Measurements from ENCODE around the gene SLC22A17.

GRCh38 chr14:23359722-23360447 lies 7.2 kb upstream of the SLC22A17 start:
- TF ChIP-seq EZH2phosphoT487 (IDR thresholded peaks at IDR 0.05; ENCODE audit: borderline replicate concordance) (no peak), POLR2A (IDR thresholded peaks at IDR 0.05; ENCODE audit: borderline replicate concordance, extremely low read depth, insufficient read depth, insufficient read length) (no peak), EZH2 (IDR thresholded peaks at IDR 0.05) (no peak), CTCF (IDR thresholded peaks at IDR 0.05 in 2 of 3, conservative IDR thresholded peaks at IDR 0.05 in 1 of 3; ENCODE audit: borderline replicate concordance in 1 of 3, insufficient read depth in 1 of 3, low read depth in 2 of 3, low read length in 2 of 3) (no peak), SIN3A (IDR thresholded peaks at IDR 0.05; ENCODE audit: low read depth) (no peak), POLR2AphosphoS5 (IDR thresholded peaks at IDR 0.05; ENCODE audit: low read depth, low read length) (no peak), ZFX (IDR thresholded peaks at IDR 0.05) (no peak), RAD21 (IDR thresholded peaks at IDR 0.05; ENCODE audit: low read depth) (no peak), ZNF274 (IDR thresholded peaks at IDR 0.05; ENCODE audit: low read depth, low read length) (no peak), CBX3 (IDR thresholded peaks at IDR 0.05; ENCODE audit: low read depth) (no peak)
- TF ChIP-seq, protein P1, sequence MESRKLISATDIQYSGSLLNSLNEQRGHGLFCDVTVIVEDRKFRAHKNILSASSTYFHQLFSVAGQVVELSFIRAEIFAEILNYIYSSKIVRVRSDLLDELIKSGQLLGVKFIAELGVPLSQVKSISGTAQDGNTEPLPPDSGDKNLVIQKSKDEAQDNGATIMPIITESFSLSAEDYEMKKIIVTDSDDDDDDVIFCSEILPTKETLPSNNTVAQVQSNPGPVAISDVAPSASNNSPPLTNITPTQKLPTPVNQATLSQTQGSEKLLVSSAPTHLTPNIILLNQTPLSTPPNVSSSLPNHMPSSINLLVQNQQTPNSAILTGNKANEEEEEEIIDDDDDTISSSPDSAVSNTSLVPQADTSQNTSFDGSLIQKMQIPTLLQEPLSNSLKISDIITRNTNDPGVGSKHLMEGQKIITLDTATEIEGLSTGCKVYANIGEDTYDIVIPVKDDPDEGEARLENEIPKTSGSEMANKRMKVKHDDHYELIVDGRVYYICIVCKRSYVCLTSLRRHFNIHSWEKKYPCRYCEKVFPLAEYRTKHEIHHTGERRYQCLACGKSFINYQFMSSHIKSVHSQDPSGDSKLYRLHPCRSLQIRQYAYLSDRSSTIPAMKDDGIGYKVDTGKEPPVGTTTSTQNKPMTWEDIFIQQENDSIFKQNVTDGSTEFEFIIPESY (IDR thresholded peaks at IDR 0.05; ENCODE audit: extremely low read depth, insufficient replicate concordance, low read length), result no peak
- TF ChIP-seq, protein P2, sequence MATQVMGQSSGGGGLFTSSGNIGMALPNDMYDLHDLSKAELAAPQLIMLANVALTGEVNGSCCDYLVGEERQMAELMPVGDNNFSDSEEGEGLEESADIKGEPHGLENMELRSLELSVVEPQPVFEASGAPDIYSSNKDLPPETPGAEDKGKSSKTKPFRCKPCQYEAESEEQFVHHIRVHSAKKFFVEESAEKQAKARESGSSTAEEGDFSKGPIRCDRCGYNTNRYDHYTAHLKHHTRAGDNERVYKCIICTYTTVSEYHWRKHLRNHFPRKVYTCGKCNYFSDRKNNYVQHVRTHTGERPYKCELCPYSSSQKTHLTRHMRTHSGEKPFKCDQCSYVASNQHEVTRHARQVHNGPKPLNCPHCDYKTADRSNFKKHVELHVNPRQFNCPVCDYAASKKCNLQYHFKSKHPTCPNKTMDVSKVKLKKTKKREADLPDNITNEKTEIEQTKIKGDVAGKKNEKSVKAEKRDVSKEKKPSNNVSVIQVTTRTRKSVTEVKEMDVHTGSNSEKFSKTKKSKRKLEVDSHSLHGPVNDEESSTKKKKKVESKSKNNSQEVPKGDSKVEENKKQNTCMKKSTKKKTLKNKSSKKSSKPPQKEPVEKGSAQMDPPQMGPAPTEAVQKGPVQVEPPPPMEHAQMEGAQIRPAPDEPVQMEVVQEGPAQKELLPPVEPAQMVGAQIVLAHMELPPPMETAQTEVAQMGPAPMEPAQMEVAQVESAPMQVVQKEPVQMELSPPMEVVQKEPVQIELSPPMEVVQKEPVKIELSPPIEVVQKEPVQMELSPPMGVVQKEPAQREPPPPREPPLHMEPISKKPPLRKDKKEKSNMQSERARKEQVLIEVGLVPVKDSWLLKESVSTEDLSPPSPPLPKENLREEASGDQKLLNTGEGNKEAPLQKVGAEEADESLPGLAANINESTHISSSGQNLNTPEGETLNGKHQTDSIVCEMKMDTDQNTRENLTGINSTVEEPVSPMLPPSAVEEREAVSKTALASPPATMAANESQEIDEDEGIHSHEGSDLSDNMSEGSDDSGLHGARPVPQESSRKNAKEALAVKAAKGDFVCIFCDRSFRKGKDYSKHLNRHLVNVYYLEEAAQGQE (IDR thresholded peaks at IDR 0.05; ENCODE audit: low read depth), result no peak
- TF ChIP-seq, protein P3, sequence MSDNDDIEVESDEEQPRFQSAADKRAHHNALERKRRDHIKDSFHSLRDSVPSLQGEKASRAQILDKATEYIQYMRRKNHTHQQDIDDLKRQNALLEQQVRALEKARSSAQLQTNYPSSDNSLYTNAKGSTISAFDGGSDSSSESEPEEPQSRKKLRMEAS (IDR thresholded peaks at IDR 0.05), result no peak
